Parathyroid adenoma (tissue), 2 donors: ENCODE results near the gene TMEM74B.

ENCODE experiments used
- H2AFZ ChIP-seq: fragments of 300-600 bp; sonication (generic); one replicate; pipeline ENCODE4 v1.7.0; 2017; ENCODE audit warnings: antibody characterized with exemption, mild to moderate bottlenecking
- H3K27ac ChIP-seq: fragments of 300-600 bp; sonication (generic); one replicate; pipeline ENCODE4 v1.7.0; 2017
- H3K27me3 ChIP-seq: fragments of 300-600 bp; sonication (generic); one replicate; pipeline ENCODE4 v1.7.0; 2017; ENCODE audit warnings: low read length; ENCODE audit not compliant: control insufficient read depth, insufficient read depth
- H3K36me3 ChIP-seq: fragments of 300-600 bp; sonication (generic); one replicate; pipeline ENCODE4 v1.7.0; 2017; ENCODE audit warnings: low read length; ENCODE audit not compliant: control insufficient read depth, insufficient read depth
- H3K4me1 ChIP-seq: fragments of 300-600 bp; sonication (generic); one replicate; pipeline ENCODE4 v1.7.0; 2017; ENCODE audit warnings: control low read depth
- H3K4me2 ChIP-seq: fragments of 300-600 bp; sonication (generic); one replicate; pipeline ENCODE4 v1.7.0; 2017; ENCODE audit warnings: low read length
- H3K4me3 ChIP-seq: fragments of 300-600 bp; sonication (generic); one replicate; pipeline ENCODE4 v1.7.0; 2017; ENCODE audit warnings: low read depth, low read length
- H3K79me2 ChIP-seq: fragments of 300-600 bp; sonication (generic); one replicate; pipeline ENCODE4 v1.7.0; 2017; ENCODE audit warnings: control low read depth
- H3K9ac ChIP-seq: fragments of 300-600 bp; sonication (generic); one replicate; pipeline ENCODE4 v1.7.0; 2017; ENCODE audit warnings: mild to moderate bottlenecking
- H3K9me3 ChIP-seq: fragments of 300-600 bp; sonication (generic); one replicate; pipeline ENCODE4 v1.7.0; 2017; ENCODE audit warnings: low read length; ENCODE audit not compliant: control insufficient read depth
- TF ChIP-seq, protein P1 (sequence below): fragments of 300-600 bp; sonication (generic); IDR thresholded peaks from one replicate; pipeline ENCODE4 v1.7.0; 2017; ENCODE audit warnings: antibody characterized with exemption, mild to moderate bottlenecking
- donor health status: primary hyperparathyroidism.

TMEM74B gene

DNA sequence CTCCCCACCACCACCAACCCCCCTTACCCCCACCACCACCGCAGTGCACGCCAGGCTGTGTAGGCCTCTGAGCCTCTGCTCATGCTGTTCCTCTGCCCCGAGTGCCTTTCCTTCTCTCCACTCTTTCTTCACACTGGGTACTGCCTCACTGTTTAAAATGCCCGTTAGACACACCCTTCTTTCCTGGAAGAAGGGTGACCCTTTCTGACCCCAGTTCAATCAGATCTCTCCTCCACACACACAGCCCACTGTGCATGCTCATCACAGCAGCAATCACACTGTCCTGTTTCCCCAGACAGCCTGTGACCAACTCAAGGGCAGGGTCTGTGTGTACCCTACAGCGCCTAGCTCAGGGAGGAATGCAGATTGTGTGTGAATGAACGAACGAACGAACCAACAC lies 10.0 kb downstream of the TMEM74B start:
- Histone ChIP-seq H3K4me1 (no peaks in the 10 kb centered on the region), H3K9ac (no peak overlapping the region), H3K36me3 (no peaks in the 10 kb centered on the region), H3K27ac (no peak overlapping the region), H3K27me3 (no peaks in the 10 kb centered on the region), H2AFZ (no peak overlapping the region), H3K79me2 (no peaks in the 10 kb centered on the region), H3K9me3 (no peaks in the 10 kb centered on the region), H3K4me2 (no peak overlapping the region), H3K4me3 (no peak overlapping the region)
- TF ChIP-seq, protein P1, sequence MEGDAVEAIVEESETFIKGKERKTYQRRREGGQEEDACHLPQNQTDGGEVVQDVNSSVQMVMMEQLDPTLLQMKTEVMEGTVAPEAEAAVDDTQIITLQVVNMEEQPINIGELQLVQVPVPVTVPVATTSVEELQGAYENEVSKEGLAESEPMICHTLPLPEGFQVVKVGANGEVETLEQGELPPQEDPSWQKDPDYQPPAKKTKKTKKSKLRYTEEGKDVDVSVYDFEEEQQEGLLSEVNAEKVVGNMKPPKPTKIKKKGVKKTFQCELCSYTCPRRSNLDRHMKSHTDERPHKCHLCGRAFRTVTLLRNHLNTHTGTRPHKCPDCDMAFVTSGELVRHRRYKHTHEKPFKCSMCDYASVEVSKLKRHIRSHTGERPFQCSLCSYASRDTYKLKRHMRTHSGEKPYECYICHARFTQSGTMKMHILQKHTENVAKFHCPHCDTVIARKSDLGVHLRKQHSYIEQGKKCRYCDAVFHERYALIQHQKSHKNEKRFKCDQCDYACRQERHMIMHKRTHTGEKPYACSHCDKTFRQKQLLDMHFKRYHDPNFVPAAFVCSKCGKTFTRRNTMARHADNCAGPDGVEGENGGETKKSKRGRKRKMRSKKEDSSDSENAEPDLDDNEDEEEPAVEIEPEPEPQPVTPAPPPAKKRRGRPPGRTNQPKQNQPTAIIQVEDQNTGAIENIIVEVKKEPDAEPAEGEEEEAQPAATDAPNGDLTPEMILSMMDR: no peak

DNA sequence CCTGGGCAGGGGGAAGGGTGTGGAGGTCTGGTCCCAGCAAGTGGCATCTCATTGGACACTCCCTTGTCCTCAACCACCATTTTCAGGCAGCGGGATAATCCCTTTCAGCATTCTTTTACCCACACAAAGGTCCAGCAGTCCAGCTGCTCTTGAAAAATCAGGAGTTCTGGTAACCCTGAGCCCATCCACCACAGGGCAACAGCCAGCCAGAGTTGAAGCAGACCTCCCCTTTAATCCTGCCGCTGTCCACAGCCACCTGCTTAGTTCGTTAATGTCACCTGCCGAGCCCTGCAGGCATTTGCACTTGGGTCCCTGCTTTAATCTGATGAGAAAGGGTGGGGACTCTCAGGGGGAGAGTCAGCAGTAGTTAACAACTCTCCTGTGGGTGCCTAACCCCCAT lies 11.1 kb downstream of the TMEM74B start:
- Histone ChIP-seq H3K36me3 (no peaks in the 10 kb centered on the region), H3K4me1 (no peaks in the 10 kb centered on the region), H3K9me3 (no peaks in the 10 kb centered on the region), H2AFZ (no peak overlapping the region), H3K79me2 (no peaks in the 10 kb centered on the region), H3K27ac (no peak overlapping the region), H3K9ac (no peak overlapping the region), H3K27me3 (no peaks in the 10 kb centered on the region), H3K4me2 (no peak overlapping the region), H3K4me3 (no peak overlapping the region)
- TF ChIP-seq, protein P1: no peak

DNA sequence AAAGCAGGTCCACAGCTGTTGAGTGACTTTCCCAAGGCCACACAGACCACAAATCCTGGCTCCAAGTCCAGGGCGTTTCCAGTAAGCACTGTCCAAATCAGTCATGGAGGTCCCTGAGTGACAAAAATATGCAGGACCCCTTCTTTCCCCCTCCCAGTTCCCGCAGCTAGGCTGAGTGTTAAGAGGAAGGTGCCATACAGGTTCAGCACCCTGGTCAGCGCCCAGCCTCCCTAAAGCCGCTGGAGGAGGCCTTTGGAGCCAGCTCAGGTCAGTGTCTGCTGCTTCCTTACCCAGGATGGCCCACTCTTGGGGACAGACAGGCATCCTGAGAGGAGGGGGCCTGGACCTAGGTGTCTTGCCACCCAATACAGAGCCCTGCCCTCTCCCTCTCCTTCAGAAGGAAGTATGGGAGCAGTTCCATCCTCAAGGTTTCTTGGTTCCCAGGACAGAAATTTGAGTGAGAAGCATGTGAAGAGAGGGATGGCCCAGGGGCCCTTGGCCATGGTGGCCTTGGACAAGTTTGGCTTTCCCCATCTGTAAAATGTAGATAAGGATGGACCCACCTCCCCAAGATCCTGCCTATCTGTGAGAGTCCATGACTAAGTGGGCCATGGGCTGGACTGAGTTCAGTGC lies 13.2 kb downstream of the TMEM74B start:
- H3K36me3 ChIP-seq: no peaks in the 10 kb centered on the region
- H3K27me3 ChIP-seq: no peaks in the 10 kb centered on the region
- H3K9ac ChIP-seq: no peak overlapping the region
- no peaks in the 10 kb centered on the region for H3K4me1 ChIP-seq
- no peak overlapping the region for H3K4me3 ChIP-seq
- H2AFZ ChIP-seq: no peak overlapping the region
- H3K79me2 ChIP-seq: no peaks in the 10 kb centered on the region
- no peaks in the 10 kb centered on the region for H3K9me3 ChIP-seq
- H3K27ac ChIP-seq: no peak overlapping the region
- no peak overlapping the region for H3K4me2 ChIP-seq
- TF ChIP-seq, protein P1: no peak

DNA sequence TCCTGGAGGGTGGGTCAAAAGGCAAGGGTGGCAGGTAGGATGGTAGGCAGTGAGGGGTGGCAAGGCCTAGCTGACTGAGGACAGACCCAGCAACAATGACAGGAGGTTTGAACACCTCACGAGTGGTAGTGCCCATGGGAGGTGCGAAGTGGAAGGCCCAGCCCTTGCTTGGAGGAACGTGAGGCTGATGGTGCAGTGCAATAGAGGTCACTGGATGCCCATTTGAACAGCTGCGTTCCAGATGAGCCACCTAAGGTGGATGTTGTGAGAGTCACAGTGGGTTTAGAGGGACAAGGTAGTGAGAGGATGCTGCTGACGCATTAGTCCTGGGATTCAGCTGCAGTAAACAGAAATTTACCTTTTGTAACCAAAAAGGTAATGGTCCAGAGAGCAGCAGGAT lies 15.6 kb downstream of the TMEM74B start:
- TF ChIP-seq, protein P1: no peak
- no peak overlapping the region for H3K27ac ChIP-seq

DNA sequence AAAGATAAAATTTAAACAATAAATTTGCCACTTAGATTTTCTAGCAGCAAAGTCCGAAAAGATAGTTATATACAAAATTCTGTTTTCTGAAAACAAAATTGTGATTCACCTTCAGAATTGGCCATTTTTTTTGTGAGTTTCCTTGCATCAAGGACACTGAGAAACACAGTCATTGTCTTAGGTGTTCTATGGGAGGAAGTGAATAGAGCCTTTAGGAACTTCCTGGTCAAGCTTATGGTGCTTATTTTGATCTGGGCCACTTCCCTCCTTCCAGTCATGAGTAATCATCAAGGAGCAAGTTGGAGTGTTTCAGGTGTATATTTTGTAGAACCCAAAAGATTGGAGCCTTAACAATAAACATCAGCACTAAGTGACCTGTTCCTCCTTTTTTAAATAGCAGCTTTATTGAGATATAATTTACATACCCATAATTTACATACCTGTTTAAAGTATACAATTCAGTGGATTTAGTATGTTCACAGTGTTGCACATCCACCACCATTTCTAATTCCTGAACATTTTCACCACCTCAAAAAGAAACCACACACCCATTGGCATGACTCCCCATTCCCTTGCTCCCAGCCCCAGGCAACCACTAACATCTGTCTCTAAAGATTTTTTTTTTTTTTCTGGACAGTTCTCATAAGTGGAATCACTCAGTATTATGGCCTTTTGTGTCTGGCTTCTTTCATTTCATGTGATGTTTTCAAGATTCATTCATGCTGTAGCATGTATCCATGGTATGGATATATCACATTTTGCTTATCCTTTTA lies 17.6 kb downstream of the TMEM74B start:
- Histone ChIP-seq H2AFZ (no peak overlapping the region), H3K4me2 (no peak overlapping the region), H3K36me3 (no peaks in the 10 kb centered on the region), H3K27ac (no peak overlapping the region), H3K79me2 (no peaks in the 10 kb centered on the region), H3K9me3 (no peaks in the 10 kb centered on the region), H3K27me3 (no peaks in the 10 kb centered on the region), H3K4me3 (no peak overlapping the region), H3K9ac (no peak overlapping the region), H3K4me1 (no peaks in the 10 kb centered on the region)
- TF ChIP-seq, protein P1: no peak

More for the DNA sequence above, 15.6 kb downstream of the TMEM74B start:
- Histone ChIP-seq H3K36me3 (no peaks in the 10 kb centered on the region), H3K79me2 (no peaks in the 10 kb centered on the region), H3K9ac (no peak overlapping the region), H3K9me3 (no peaks in the 10 kb centered on the region), H3K4me2 (no peak overlapping the region), H2AFZ (no peak overlapping the region), H3K4me3 (no peak overlapping the region), H3K27me3 (no peaks in the 10 kb centered on the region), H3K4me1 (no peaks in the 10 kb centered on the region)
